DOHH2 (cell line): ENCODE results near the gene NEGR1.

Experiments
- H3F3A ChIP-seq: fragments of 200-600 bp; sonication (generic), shearing (Covaris generic); 2 replicates; pipeline ENCODE4 v1.6.0; 2016; ENCODE audit warnings: antibody characterized with exemption, mild to moderate bottlenecking; ENCODE audit not compliant: control insufficient read depth, insufficient read depth
- H3K27ac ChIP-seq: fragments of 200-600 bp; sonication (generic); 2 replicates; pipeline ENCODE4 v1.5.1; 2014; ENCODE audit warnings: low read depth, mild to moderate bottlenecking, low read length, moderate library complexity
- H3K27me3 ChIP-seq: fragments of 200-600 bp; sonication (generic); 2 replicates; pipeline ENCODE4 v1.6.1; 2014; ENCODE audit warnings: mild to moderate bottlenecking, low read length, mixed read lengths; ENCODE audit not compliant: control insufficient read depth
- H3K36me3 ChIP-seq: fragments of 200-600 bp; sonication (generic); 2 replicates; pipeline ENCODE4 v1.6.1; 2014; ENCODE audit warnings: mild to moderate bottlenecking, low read length, moderate library complexity, mixed read lengths; ENCODE audit not compliant: control insufficient read depth
- H3K4me1 ChIP-seq: fragments of 200-600 bp; sonication (generic); 2 replicates; pipeline ENCODE4 v1.6.1; 2014; ENCODE audit warnings: mild to moderate bottlenecking, low read length, mixed read lengths; ENCODE audit not compliant: control insufficient read depth
- H3K4me2 ChIP-seq: fragments of 200-600 bp; sonication (generic); 2 replicates; pipeline ENCODE4 v1.6.0; 2014; ENCODE audit warnings: mild to moderate bottlenecking, low read length, moderate library complexity
- H3K4me3 ChIP-seq: fragments of 200-600 bp; sonication (generic); 2 replicates; pipeline ENCODE4 v1.5.1; 2014; ENCODE audit warnings: mild to moderate bottlenecking, low read length, mixed read lengths
- H3K79me2 ChIP-seq: fragments of 200-600 bp; sonication (generic); 2 replicates; pipeline ENCODE4 v1.6.1; 2014; ENCODE audit warnings: mild to moderate bottlenecking, low read length, mixed read lengths; ENCODE audit not compliant: control insufficient read depth
- H3K9me2 ChIP-seq: fragments of 200-600 bp; sonication (generic); replicated peaks from 2 replicates; pipeline ENCODE4 v1.6.1; 2014; ENCODE audit warnings: mild to moderate bottlenecking, low read length, mixed read lengths; ENCODE audit not compliant: control insufficient read depth
- H3K9me3 ChIP-seq: fragments of 200-600 bp; sonication (generic); 2 replicates; pipeline ENCODE4 v1.6.1; 2014; ENCODE audit warnings: antibody characterized with exemption, low read length, mixed read lengths; ENCODE audit not compliant: control insufficient read depth, insufficient read depth
- H4K20me1 ChIP-seq: fragments of 200-600 bp; sonication (generic); 2 replicates; pipeline ENCODE4 v1.6.0; 2014; ENCODE audit warnings: low read depth, mild to moderate bottlenecking, antibody characterized with exemption, low read length, moderate library complexity; ENCODE audit not compliant: control insufficient read depth, insufficient read depth
- CTCF ChIP-seq: fragments of 200-600 bp; sonication (generic); IDR thresholded peaks from one replicate; pipeline ENCODE4 v1.5.1; 2014; ENCODE audit warnings: antibody characterized with exemption, mild to moderate bottlenecking, low read depth, low read length; ENCODE audit not compliant: poor library complexity, severe bottlenecking
- EZH2phosphoT487 ChIP-seq: fragments of 200-600 bp; sonication (generic); IDR thresholded peaks from 2 replicates; pipeline ENCODE4 v1.6.1; 2017; ENCODE audit warnings: borderline replicate concordance, mild to moderate bottlenecking, antibody characterized with exemption, low read length, moderate library complexity, mixed read lengths

Gene NEGR1

GRCh38 chr1:71548398-71548890, 733.9 kb downstream of the NEGR1 start:
- TF ChIP-seq EZH2phosphoT487: no peak
- TF ChIP-seq CTCF: no peak
- Histone ChIP-seq H3K9me3 (no peaks in the 10 kb centered on the region), H3K27me3 (no peaks in the 10 kb centered on the region), H3K4me3 (no peak overlapping the region), H3F3A (no peaks in the 10 kb centered on the region), H3K4me2 (no peak overlapping the region), H3K36me3 (no peaks in the 10 kb centered on the region), H3K27ac (no peak overlapping the region), H3K9me2 (no peaks in the 10 kb centered on the region), H3K79me2 (no peaks in the 10 kb centered on the region), H3K4me1 (no peaks in the 10 kb centered on the region), H4K20me1 (no peaks in the 10 kb centered on the region)

GRCh38 chr1:71542155-71542554, 740.2 kb downstream of the NEGR1 start:
- Histone ChIP-seq H3K36me3 (no peaks in the 10 kb centered on the region), H3K9me2 (no peaks in the 10 kb centered on the region), H3K27ac (no peak overlapping the region), H4K20me1 (no peaks in the 10 kb centered on the region), H3K79me2 (no peaks in the 10 kb centered on the region), H3K4me1 (no peaks in the 10 kb centered on the region), H3K9me3 (no peaks in the 10 kb centered on the region), H3K4me3 (no peak overlapping the region), H3K27me3 (no peaks in the 10 kb centered on the region), H3F3A (no peaks in the 10 kb centered on the region), H3K4me2 (no peak overlapping the region)
- TF ChIP-seq EZH2phosphoT487 (no peak), CTCF (no peak)

DNA sequence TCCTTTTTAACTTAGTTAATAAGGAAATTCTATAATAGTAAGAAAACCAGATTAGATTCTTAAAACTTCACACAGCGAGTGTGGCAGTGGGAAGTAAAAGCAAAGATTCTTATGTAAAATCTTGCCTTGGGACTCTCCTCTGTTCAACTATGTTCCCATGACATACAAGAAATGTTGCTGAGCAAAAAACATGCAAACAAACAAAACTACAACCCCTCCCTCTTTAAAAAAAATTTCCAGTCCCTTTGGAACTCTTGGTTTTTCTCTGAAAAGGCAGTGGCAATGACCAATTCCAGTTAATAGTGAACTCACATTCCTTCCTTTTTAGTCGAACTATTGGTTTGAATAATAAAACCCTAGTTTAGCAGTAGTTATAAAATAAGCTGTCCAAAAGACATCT, 748.4 kb downstream of the NEGR1 start:
- no peaks in the 10 kb centered on the region for H3K4me1 ChIP-seq
- no peaks in the 10 kb centered on the region for H4K20me1 ChIP-seq
- H3K4me2 ChIP-seq: no peak overlapping the region
- no peaks in the 10 kb centered on the region for H3K27me3 ChIP-seq
- H3K9me3 ChIP-seq: no peaks in the 10 kb centered on the region
- H3K9me2 ChIP-seq: no peaks in the 10 kb centered on the region
- no peaks in the 10 kb centered on the region for H3K36me3 ChIP-seq
- TF ChIP-seq CTCF (no peak), EZH2phosphoT487 (no peak)
- no peak overlapping the region for H3K4me3 ChIP-seq
- H3K27ac ChIP-seq: no peak overlapping the region
- H3K79me2 ChIP-seq: no peaks in the 10 kb centered on the region
- no peaks in the 10 kb centered on the region for H3F3A ChIP-seq
